Temporal lobe (tissue), 2 donors: ENCODE results near the gene CFAP44. TPM values are rescaled to one million over a fixed set of nuclear protein-coding genes. Genes with fewer than 3 reads are reported as not detected.

Experiments used
- small RNA-seq: library from RNA; depleted of rRNA; stranded (forward); fragments of <200 nt; gene quantifications from one replicate; pipeline ENCODE3, GENCODE V24; 2014; ENCODE audit warnings: low replicate concordance
- total RNA-seq: library from RNA; depleted of rRNA; stranded (reverse); fragments of >200 nt; gene quantifications from one replicate; pipeline ENCODE4 v1.2.3, GENCODE V29; 2014

CFAP44 gene
- total RNA-seq, 1 donor from 2014 or later, result 5.4 TPM

Small RNA genes lying within 50 kb of the gene (small RNA-seq; reads per million reads assigned to genes)
- not detected for gene MIR8076

Other genes with a start within 250 kb of the CFAP44 start
- gene BOC, start 229.9 kb downstream of the CFAP44 start, total RNA-seq, result 8.1 TPM
- gene SPICE1, start 73.7 kb upstream of the CFAP44 start, total RNA-seq, result 9.1 TPM
- gene SIDT1, start 91.1 kb upstream of the CFAP44 start, total RNA-seq, result 3.7 TPM